Fibroblast of mammary gland (primary cell): ENCODE measurements around the gene TMTC2.

Source experiments
- DNase-seq: peaks from one replicate; pipeline ENCODE4 v3.0.0-alpha.2; 2010; ENCODE audit warnings: low read depth
- H3K4me3 ChIP-seq: 2 replicates; pipeline ENCODE4 v1.5.1; 2011; ENCODE audit warnings: low read depth, mild to moderate bottlenecking, low read length, moderate library complexity; ENCODE audit not compliant: control insufficient read depth
- TF ChIP-seq, protein P1 (sequence below): conservative IDR thresholded peaks from 2 replicates; pipeline ENCODE4 v1.5.1; 2011; ENCODE audit warnings: low read depth, low read length, inconsistent platforms; ENCODE audit not compliant: control insufficient read depth, insufficient read depth

The TMTC2 gene

DNA sequence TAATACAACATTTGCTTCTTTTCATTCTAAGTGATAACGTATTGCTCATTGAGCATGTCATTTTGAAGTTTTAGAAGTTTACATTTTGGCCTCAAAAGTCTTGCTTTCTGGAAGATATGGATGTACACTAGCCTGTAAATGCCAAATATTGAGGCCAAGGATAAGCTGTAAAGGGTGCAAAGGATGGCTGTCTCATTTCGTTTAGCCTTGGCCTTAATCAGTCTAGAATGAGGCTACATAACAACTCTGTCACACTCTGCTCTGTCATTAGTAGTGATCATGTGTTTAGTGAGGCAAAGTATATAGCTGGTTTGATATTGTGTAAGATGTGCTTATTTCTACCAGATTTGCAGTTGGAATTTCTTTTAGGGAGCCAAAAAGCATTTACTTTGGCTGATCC lies 344.5 kb downstream of the TMTC2 start:
- no peak overlapping the region for H3K4me3 ChIP-seq
- TF ChIP-seq, protein P1, sequence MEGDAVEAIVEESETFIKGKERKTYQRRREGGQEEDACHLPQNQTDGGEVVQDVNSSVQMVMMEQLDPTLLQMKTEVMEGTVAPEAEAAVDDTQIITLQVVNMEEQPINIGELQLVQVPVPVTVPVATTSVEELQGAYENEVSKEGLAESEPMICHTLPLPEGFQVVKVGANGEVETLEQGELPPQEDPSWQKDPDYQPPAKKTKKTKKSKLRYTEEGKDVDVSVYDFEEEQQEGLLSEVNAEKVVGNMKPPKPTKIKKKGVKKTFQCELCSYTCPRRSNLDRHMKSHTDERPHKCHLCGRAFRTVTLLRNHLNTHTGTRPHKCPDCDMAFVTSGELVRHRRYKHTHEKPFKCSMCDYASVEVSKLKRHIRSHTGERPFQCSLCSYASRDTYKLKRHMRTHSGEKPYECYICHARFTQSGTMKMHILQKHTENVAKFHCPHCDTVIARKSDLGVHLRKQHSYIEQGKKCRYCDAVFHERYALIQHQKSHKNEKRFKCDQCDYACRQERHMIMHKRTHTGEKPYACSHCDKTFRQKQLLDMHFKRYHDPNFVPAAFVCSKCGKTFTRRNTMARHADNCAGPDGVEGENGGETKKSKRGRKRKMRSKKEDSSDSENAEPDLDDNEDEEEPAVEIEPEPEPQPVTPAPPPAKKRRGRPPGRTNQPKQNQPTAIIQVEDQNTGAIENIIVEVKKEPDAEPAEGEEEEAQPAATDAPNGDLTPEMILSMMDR = no peak
- DNase-seq = no peak

DNA sequence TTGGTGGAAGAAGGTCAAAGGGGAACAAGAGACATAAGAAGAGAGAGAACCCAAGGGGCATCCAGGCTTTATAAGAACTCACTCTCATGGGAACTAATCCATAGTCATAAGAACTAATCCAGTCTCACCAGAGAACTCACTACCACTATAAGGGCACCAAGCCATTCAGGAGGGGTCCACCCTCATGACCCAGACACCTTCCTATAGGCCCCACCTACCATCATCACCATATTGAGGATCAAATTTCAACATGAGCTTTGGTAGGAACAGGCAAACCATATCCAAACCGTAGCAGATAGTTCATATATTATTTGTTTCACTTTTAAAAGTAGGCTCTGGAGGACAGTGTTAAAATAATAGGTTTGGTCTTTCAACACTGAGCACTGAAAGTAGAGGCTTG lies 350.1 kb downstream of the TMTC2 start:
- TF ChIP-seq, protein P1 = no peak
- H3K4me3 ChIP-seq = no peak overlapping the region
- DNase-seq = no peak

DNA sequence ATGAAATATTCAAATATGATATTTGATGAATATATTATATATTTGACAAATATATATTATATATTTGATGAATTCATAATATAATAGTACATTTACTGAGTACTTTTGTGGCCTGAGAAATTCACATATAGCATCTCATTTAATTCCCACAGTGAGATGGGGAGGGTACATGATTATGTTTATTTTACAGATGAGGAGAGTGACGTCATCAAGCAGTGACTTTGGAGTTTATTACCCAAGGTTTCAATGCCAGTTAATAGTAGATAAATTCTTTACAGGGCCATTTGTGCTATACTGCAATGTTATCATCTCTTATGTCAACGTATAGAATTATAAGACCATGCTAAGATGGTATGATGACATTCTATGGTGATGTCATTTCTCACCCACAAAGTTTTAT lies 352.7 kb downstream of the TMTC2 start:
- H3K4me3 ChIP-seq = no peak overlapping the region
- DNase-seq = no peak
- TF ChIP-seq, protein P1 = no peak

DNA sequence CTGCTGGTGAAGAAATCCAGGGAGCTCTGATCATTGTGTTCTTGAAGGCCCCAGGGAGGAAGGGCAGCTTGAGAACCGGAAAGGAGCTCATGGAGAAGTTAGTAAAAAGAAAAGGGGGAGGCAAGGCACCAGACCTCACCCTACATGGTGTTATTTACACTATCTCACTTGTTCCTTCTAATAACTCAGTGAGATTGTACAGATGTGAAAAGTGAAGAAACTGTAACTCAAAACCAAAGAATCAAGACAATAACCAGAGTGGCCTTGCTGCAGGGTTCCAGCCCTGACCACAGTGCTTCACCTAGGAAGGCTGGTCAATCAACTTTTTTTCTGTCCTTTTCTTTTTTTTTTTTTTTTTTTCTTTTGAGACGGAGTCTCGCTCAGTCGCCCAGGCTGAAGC lies 353.6 kb downstream of the TMTC2 start:
- no peak overlapping the region for H3K4me3 ChIP-seq
- DNase-seq = no peak
- TF ChIP-seq, protein P1 = no peak

DNA sequence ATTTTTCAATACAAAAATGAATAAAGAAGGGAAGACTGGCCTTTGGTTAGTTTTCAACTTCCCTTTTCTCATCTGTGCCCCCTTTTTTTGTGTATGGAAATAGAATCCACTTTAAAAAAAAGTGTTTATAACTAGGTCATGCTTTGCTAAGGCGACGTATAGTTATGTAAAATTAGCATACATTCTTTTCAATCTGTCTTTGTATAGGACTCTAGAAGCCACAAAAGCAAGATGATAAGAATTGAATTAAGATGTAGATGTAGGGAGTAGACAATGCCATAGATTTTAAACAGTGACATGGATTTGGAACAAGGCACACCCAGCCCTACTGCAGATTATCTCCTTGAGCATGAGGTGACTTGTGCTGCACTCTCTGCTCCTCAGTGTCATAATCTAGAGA lies 354.3 kb downstream of the TMTC2 start:
- no peak for DNase-seq
- H3K4me3 ChIP-seq = no peak overlapping the region
- TF ChIP-seq, protein P1 = no peak

DNA sequence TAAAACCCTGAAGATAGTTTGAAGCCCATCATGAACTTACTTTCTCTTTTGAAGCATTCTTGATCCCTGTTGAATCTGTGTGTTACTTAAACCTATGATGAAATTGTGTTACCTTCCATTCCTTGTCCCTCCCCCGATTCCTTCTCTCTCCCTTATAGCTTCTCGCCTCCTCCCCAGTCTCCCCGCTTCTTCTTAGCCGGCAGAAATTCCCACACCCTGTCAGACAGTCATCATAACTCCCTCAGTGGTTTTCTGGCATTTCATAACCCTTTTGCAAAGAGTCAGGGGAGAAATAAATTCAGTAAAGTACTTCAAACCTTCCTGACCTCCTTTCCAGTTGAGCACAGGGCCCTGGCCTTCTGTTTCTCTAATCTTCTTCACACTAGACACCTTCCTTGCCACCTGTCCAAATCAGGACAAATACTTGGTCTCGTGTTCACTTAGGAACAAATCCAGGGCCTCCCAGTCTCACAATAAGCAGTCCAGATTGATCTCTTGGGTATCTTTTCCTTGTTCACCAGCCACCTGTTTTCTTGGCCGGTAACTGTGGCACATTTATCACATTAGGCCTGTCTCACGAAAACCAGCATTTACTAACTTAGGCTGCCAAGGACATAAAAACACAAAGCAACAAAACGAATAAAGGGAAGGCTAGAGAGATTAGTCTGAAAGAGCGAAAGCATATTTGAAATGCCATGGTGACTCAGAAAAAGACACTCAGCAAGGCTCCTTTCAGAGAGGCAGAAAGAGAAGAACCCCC lies 355.9 kb downstream of the TMTC2 start:
- TF ChIP-seq, protein P1 = no peak
- no peak overlapping the region for H3K4me3 ChIP-seq

More for the DNA sequence above, 355.9 kb downstream of the TMTC2 start:
- DNase-seq = no peak
